Mesothelial cell of epicardium (in vitro differentiated cells): ENCODE data around the gene NPBWR2. TPM values are rescaled to one million over a fixed set of nuclear protein-coding genes. Genes with fewer than 3 reads are reported as not detected.
A peak's percentile ranks its signal among the peaks of the same experiment; 100 is the strongest.

ENCODE experiments used
- DNase-seq, 2 experiments: peaks; one replicate each; pipeline ENCODE4 v3.0.0; 2021; ENCODE audit warnings: low spot score in 2 of 2; ENCODE audit not compliant: unreplicated experiment in 2 of 2
- H3K27ac Mint-ChIP-seq: 2 replicates; pipeline ENCODE4 v1.8.0; 2021; ENCODE audit warnings: mixed read lengths
- H3K27me3 Mint-ChIP-seq: 2 replicates; pipeline ENCODE4 v1.8.0; 2021; ENCODE audit warnings: low read depth, mixed read lengths
- H3K36me3 Mint-ChIP-seq: 2 replicates; pipeline ENCODE4 v1.8.0; 2021; ENCODE audit warnings: mixed read lengths
- H3K4me1 Mint-ChIP-seq: 2 replicates; pipeline ENCODE4 v1.8.0; 2021; ENCODE audit warnings: mixed read lengths
- H3K4me3 Mint-ChIP-seq: 2 replicates; pipeline ENCODE4 v1.8.0; 2021; ENCODE audit warnings: mild to moderate bottlenecking, moderate library complexity, mixed read lengths
- H3K9me3 Mint-ChIP-seq: 2 replicates; pipeline ENCODE4 v1.8.0; 2021; ENCODE audit warnings: mixed read lengths
- CTCF ChIP-seq: fragments of 200-600 bp; sonication (generic); IDR thresholded peaks from one replicate; pipeline ENCODE4 v1.5.0; 2021; ENCODE audit warnings: antibody characterized with exemption; ENCODE audit not compliant: unreplicated experiment
- total RNA-seq: library from RNA; stranded (reverse); gene quantifications from 3 replicates; pipeline ENCODE4 v1.2.1, GENCODE V29; 2021

Gene NPBWR2
- total RNA-seq, 1 donor from 2014 or later = not detected

- Mint-ChIP-seq H3K36me3 (no peaks in the 10 kb centered on the region), H3K9me3 (no peaks in the 10 kb centered on the region), H3K4me3 (no peak overlapping the region), H3K27ac (no peak overlapping the region), H3K4me1 (peaks cover 30% of the 10 kb centered on the region), H3K27me3 (peaks cover 7% of the 10 kb centered on the region)
- peak; percentile 74 for TF ChIP-seq CTCF
- peak; percentile 67 to 87 for DNase-seq
These were observed 49.5 kb downstream of the NPBWR2 start for GRCh38 chr20:64057628-64058498.

- H3K4me1 Mint-ChIP-seq = peaks cover 25% of the 10 kb centered on the region
These were observed 50.3 kb downstream of the NPBWR2 start for GRCh38 chr20:64056889-64057627.

GRCh38 chr20:64056639-64056888 is 50.8 kb downstream of the NPBWR2 start:
- H3K4me1 Mint-ChIP-seq = peaks cover 23% of the 10 kb centered on the region
- H3K4me3 Mint-ChIP-seq = no peak overlapping the region
- H3K27ac Mint-ChIP-seq = no peak overlapping the region
- TF ChIP-seq CTCF = no peak
- peaks cover 16% of the 10 kb centered on the region for H3K27me3 Mint-ChIP-seq
- H3K36me3 Mint-ChIP-seq = no peaks in the 10 kb centered on the region
- H3K9me3 Mint-ChIP-seq = no peaks in the 10 kb centered on the region
- no peak for DNase-seq

More at GRCh38 chr20:64056889-64057627, 50.3 kb downstream of the NPBWR2 start:
- Mint-ChIP-seq H3K4me3 (no peak overlapping the region), H3K27me3 (peaks cover 11% of the 10 kb centered on the region), H3K27ac (no peak overlapping the region), H3K9me3 (no peaks in the 10 kb centered on the region), H3K36me3 (no peaks in the 10 kb centered on the region)
- DNase-seq = no peak
- TF ChIP-seq CTCF = no peak

GRCh38 chr20:64055893-64056638 is 51.3 kb downstream of the NPBWR2 start:
- Mint-ChIP-seq H3K4me3 (no peak overlapping the region), H3K27ac (no peak overlapping the region), H3K27me3 (peaks cover 21% of the 10 kb centered on the region), H3K4me1 (peaks cover 23% of the 10 kb centered on the region), H3K9me3 (no peaks in the 10 kb centered on the region), H3K36me3 (no peaks in the 10 kb centered on the region)
- no peak for DNase-seq
- no peak for TF ChIP-seq CTCF

GRCh38 chr20:64055396-64055892 is 51.9 kb downstream of the NPBWR2 start:
- no peaks in the 10 kb centered on the region for H3K36me3 Mint-ChIP-seq
- peaks cover 27% of the 10 kb centered on the region for H3K27me3 Mint-ChIP-seq
- peaks cover 23% of the 10 kb centered on the region for H3K4me1 Mint-ChIP-seq
- H3K9me3 Mint-ChIP-seq = no peaks in the 10 kb centered on the region
- H3K27ac Mint-ChIP-seq = no peak overlapping the region
- DNase-seq = no peak
- no peak overlapping the region for H3K4me3 Mint-ChIP-seq
- no peak for TF ChIP-seq CTCF
